ENCODE data around the gene CARHSP1.
A peak's percentile ranks its signal among the peaks of the same experiment; 100 is the strongest.

CARHSP1 gene

GRCh38 chr16:8864480-8865110 is 4.2 kb downstream of the CARHSP1 start (continued):
- no peak for TF ChIP-seq SP7 (tag by site-specific recombination; IDR thresholded peaks at IDR 0.05)
- no peak for TF ChIP-seq ZNF580 (tag by site-specific recombination; IDR thresholded peaks at IDR 0.05)
- TF ChIP-seq GLI2 (tag by site-specific recombination; IDR thresholded peaks at IDR 0.05; ENCODE audit: borderline replicate concordance, low read depth): no peak
- no peak for TF ChIP-seq ZNF596 (tag by site-specific recombination; IDR thresholded peaks at IDR 0.05)
- no peak for TF ChIP-seq ZBTB6 (tag by site-specific recombination; IDR thresholded peaks at IDR 0.05)
- TF ChIP-seq ZFP69B (tag by site-specific recombination; IDR thresholded peaks at IDR 0.05): no peak

GRCh38 chr16:8863594-8864424 is 5.0 kb downstream of the CARHSP1 start:
- POLR2A ChIA-PET: interaction anchor here (1.0 to 1.6 kb wide), 2 partner anchors 10 to 12 kb away, joined by 3 read pairs; no protein-coding TSS in a partner anchor
- Histone ChIP-seq H3K4me1 (ENCODE audit: control insufficient read depth, insufficient read depth, low read length) (peaks cover 8% of the 10 kb centered on the region), H3K36me3 (ENCODE audit: control insufficient read depth in 2 of 2, insufficient read depth in 1 of 2, low read length in 2 of 2) (peaks cover 0 to 26% of the 10 kb centered on the region in 2 experiments; a peak in 2 of 3 replicates), H3K9me3 (ENCODE audit: control insufficient read depth, insufficient read depth, low read depth, low read length) (no peaks in the 10 kb centered on the region), H3K4me3 (ENCODE audit: low read depth, low read length) (no peak overlapping the region), H3K27ac (ENCODE audit: extremely low read depth, low read depth, low read length) (no peak overlapping the region)
- CTCF ChIA-PET: interaction anchor here (0.9 to 4.2 kb wide), 2 partner anchors 9 to 16 kb away, joined by 5 to 28 read pairs; no protein-coding TSS in a partner anchor
- peak; percentile 80 for TF ChIP-seq KLF9 (tag by site-specific recombination; IDR thresholded peaks at IDR 0.05; ENCODE audit: low read depth)
- 0 out of 2 replicates have a peak, but pooled peaks have one; percentile 25 for TF ChIP-seq HIC1 (tag by site-specific recombination; IDR thresholded peaks at IDR 0.05)
- TF ChIP-seq ZNF558 (tag by site-specific recombination; IDR thresholded peaks at IDR 0.05): no peak
- TF ChIP-seq ZNF600 (tag by site-specific recombination; IDR thresholded peaks at IDR 0.05): peak; percentile 51; the same call in 1 of the 2 replicates
- TF ChIP-seq ZNF560 (tag by site-specific recombination; IDR thresholded peaks at IDR 0.05; ENCODE audit: borderline replicate concordance): no peak
- TF ChIP-seq ZNF24 (tag by site-specific recombination; IDR thresholded peaks at IDR 0.05): no peak
- TF ChIP-seq ZBTB1 (tag by site-specific recombination; IDR thresholded peaks at IDR 0.05): no peak
- TF ChIP-seq ZFHX2 (tag by site-specific recombination; conservative IDR thresholded peaks at IDR 0.05): peak; percentile 14; the same call in 1 of the 2 replicates
- 0 out of 2 replicates have a peak, but pooled peaks have one; percentile 20 for TF ChIP-seq ZNF341 (tag by site-specific recombination; IDR thresholded peaks at IDR 0.05; ENCODE audit: low read depth)
- no peak for TF ChIP-seq ZXDB (tag by site-specific recombination; IDR thresholded peaks at IDR 0.05)
- no peak for TF ChIP-seq ZNF530 (tag by site-specific recombination; IDR thresholded peaks at IDR 0.05; ENCODE audit: low read depth)
- TF ChIP-seq ZFP41 (tag by site-specific recombination; IDR thresholded peaks at IDR 0.05; ENCODE audit: borderline replicate concordance): no peak
- TF ChIP-seq ZNF2 (tag by site-specific recombination; IDR thresholded peaks at IDR 0.05): 0 out of 2 replicates have a peak, but pooled peaks have one; percentile 41
- TF ChIP-seq EGR2 (tag by site-specific recombination; IDR thresholded peaks at IDR 0.05; ENCODE audit: low read depth): 0 out of 2 replicates have a peak, but pooled peaks have one; percentile 14
- no peak for TF ChIP-seq ZNF174 (tag by site-specific recombination; IDR thresholded peaks at IDR 0.05)
- no peak for TF ChIP-seq ATF2 (tag by site-specific recombination; IDR thresholded peaks at IDR 0.05; ENCODE audit: low read depth)
- TF ChIP-seq KLF1 (tag by site-specific recombination; IDR thresholded peaks at IDR 0.05): peak; percentile 21; the same call in 1 of the 2 replicates
- peak; percentile 59 for TF ChIP-seq SP2 (tag by site-specific recombination; IDR thresholded peaks at IDR 0.05)
- no peak for TF ChIP-seq ZNF398 (tag by site-specific recombination; IDR thresholded peaks at IDR 0.05)
- peak; percentile 16; the same call in 1 of the 2 replicates for TF ChIP-seq CTCF (tag by site-specific recombination; IDR thresholded peaks at IDR 0.05)
